Vagina (tissue), 2 donors: Measurements from ENCODE around the gene TCF23. TPM values are rescaled to one million over a fixed set of nuclear protein-coding genes. Genes with fewer than 3 reads are reported as not detected.

Source experiments
- DNase-seq, 2 donors: peaks; one replicate each; pipeline ENCODE4 v3.0.0-alpha.2; 2017; ENCODE audit errors: extremely low spot score in 2 of 2
- H3K27ac ChIP-seq: fragments of 200-600 bp; sonication (generic); one replicate; pipeline ENCODE4 v1.5.1; 2019
- H3K27me3 ChIP-seq: fragments of 200-600 bp; sonication (generic); one replicate; pipeline ENCODE4 v1.5.1; 2019
- H3K36me3 ChIP-seq, 2 donors: fragments of 200-600 bp; sonication (generic); one replicate each; pipeline ENCODE4 v1.5.1; 2017 to 2019
- H3K4me1 ChIP-seq: fragments of 200-600 bp; sonication (generic); one replicate; pipeline ENCODE4 v1.5.1; 2019
- H3K4me3 ChIP-seq, 2 donors: fragments of 200-600 bp; sonication (generic); 1 replicate in 1 of 2; 2 replicates in 1 of 2; pipeline ENCODE4 v1.5.1; 2016 to 2019
- H3K9me3 ChIP-seq: fragments of 200-600 bp; sonication (generic); one replicate; pipeline ENCODE4 v1.5.1; 2019
- POLR2A ChIP-seq, 2 donors: fragments of 450-650 bp; IDR thresholded peaks; one replicate each; pipeline ENCODE4 v1.6.1; 2017; ENCODE audit warnings: antibody characterized with exemption in 2 of 2, mild to moderate bottlenecking in 2 of 2, moderate library complexity in 2 of 2
- POLR2AphosphoS5 ChIP-seq, 2 donors: sonication (generic); formaldehyde crosslinking; IDR thresholded peaks; one replicate each; pipeline ENCODE4 v1.9.0; 2017; ENCODE audit warnings: antibody characterized with exemption in 2 of 2, mild to moderate bottlenecking in 2 of 2, low read depth in 1 of 2; ENCODE audit not compliant: insufficient read depth in 1 of 2
- intact Hi-C: fragments of 100-400 bp; cut with DNase I; formaldehyde crosslinking; loops from one replicate; pipeline ENCODE4 v1.15.1; 2023
- total RNA-seq: library from RNA; depleted of rRNA; stranded (reverse); fragments of >200 nt; gene quantifications from one replicate; pipeline ENCODE4 v1.2.3, GENCODE V29; 2016
- TF ChIP-seq, protein P1 (sequence below), 3 experiments: fragments of 450-650 bp in 2 of 3; fragments of 200-600 bp in 1 of 3; sonication (generic) in 1 of 3; IDR thresholded peaks; one replicate each; pipeline ENCODE4 v1.5.1; 2017 to 2019; ENCODE audit warnings: antibody characterized with exemption in 3 of 3, mild to moderate bottlenecking in 2 of 3, moderate library complexity in 2 of 3

TCF23 gene
- total RNA-seq, 1 donor from 2014 or later: 7.4 TPM

DNA sequence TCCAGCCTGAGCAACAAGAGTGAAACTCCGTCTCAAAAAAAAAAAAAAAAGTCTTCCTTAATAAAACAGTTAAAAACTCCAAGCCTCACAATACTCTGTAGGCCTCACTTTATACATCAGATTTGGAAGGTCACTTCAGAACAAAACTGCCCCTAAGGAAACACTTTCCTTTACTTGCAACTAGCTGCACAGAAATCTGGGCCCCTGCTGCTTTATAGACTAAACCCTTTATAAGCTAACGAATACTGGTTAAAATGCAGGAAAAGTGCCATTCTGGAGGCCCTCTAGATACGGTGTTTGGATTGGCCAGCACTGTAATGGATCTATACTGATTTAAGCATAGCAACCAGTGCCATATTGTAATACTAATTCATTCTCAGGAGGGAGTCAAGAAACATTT lies 23.7 kb upstream of the TCF23 start:
- no peaks in the 10 kb centered on the region for H3K4me1 ChIP-seq
- intact Hi-C loops: no loop called here
- TF ChIP-seq, protein P1, sequence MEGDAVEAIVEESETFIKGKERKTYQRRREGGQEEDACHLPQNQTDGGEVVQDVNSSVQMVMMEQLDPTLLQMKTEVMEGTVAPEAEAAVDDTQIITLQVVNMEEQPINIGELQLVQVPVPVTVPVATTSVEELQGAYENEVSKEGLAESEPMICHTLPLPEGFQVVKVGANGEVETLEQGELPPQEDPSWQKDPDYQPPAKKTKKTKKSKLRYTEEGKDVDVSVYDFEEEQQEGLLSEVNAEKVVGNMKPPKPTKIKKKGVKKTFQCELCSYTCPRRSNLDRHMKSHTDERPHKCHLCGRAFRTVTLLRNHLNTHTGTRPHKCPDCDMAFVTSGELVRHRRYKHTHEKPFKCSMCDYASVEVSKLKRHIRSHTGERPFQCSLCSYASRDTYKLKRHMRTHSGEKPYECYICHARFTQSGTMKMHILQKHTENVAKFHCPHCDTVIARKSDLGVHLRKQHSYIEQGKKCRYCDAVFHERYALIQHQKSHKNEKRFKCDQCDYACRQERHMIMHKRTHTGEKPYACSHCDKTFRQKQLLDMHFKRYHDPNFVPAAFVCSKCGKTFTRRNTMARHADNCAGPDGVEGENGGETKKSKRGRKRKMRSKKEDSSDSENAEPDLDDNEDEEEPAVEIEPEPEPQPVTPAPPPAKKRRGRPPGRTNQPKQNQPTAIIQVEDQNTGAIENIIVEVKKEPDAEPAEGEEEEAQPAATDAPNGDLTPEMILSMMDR (IDR thresholded peaks at IDR 0.05): no peak
- TF ChIP-seq POLR2AphosphoS5 (IDR thresholded peaks at IDR 0.05; ENCODE audit: insufficient read depth in 1 of 2, low read depth in 1 of 2) (no peak), POLR2A (IDR thresholded peaks at IDR 0.05) (no peak)
- peaks cover 0 to 3% of the 10 kb centered on the region in 2 donors for H3K36me3 ChIP-seq
- DNase-seq: no peak
- H3K27me3 ChIP-seq: no peaks in the 10 kb centered on the region
- H3K27ac ChIP-seq: no peak overlapping the region
- H3K4me3 ChIP-seq: no peak overlapping the region
- H3K9me3 ChIP-seq: no peaks in the 10 kb centered on the region

- intact Hi-C loops: no loop called here
- Histone ChIP-seq H3K4me1 (no peaks in the 10 kb centered on the region), H3K36me3 (peaks cover 0 to 13% of the 10 kb centered on the region in 2 donors), H3K27ac (no peak overlapping the region), H3K27me3 (no peaks in the 10 kb centered on the region), H3K4me3 (no peak overlapping the region), H3K9me3 (no peaks in the 10 kb centered on the region)
- TF ChIP-seq POLR2AphosphoS5 (IDR thresholded peaks at IDR 0.05; ENCODE audit: insufficient read depth in 1 of 2, low read depth in 1 of 2): no peak
- TF ChIP-seq, protein P1 (IDR thresholded peaks at IDR 0.05): no peak
- TF ChIP-seq POLR2A (IDR thresholded peaks at IDR 0.05): no peak
- DNase-seq: no peak
Observed at GRCh38 chr2:27126252-27126710, 22.5 kb upstream of the TCF23 start.

DNA sequence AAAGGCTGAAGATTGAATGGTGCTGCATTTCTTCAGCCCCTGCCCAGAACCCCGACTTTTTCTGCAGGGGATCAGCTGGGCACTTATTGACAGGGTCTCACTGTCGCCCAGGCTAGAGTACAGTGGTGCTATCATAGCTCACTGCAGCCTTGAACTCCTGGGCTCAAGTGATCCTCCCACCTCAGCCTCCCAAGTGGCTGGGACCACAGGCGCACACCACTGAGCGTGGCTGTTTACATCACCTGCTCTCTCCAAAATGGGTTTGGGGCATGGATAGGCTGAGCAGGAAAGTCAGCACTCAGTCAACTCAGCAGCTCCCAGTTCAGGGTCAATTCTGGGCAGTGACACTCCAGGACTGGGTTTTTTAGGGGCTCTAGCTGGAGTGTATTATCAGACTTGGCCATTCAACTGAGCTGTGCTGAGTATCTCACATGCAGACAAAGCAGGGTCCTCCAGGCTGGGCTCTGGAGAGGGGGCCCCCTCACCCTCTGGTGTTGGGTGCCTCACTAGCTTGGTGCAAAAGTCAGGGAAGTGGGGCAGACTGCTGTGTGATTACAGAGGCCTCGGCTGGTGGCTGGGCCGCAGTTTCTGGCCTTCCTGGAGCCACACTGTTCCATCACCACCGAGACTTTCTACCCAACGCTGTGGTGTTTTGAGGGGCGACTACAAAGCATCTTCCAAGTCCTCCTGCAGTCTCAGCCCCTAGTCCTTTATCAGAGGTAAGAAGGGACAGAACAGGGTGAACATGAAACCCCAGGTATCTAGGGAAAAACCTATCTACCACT lies 20.7 kb upstream of the TCF23 start:
- intact Hi-C loops: no loop called here
- TF ChIP-seq POLR2A (IDR thresholded peaks at IDR 0.05) (no peak), POLR2AphosphoS5 (IDR thresholded peaks at IDR 0.05; ENCODE audit: insufficient read depth in 1 of 2, low read depth in 1 of 2) (no peak)
- TF ChIP-seq, protein P1 (IDR thresholded peaks at IDR 0.05): no peak
- Histone ChIP-seq H3K4me1 (peaks cover 11% of the 10 kb centered on the region), H3K4me3 (no peak overlapping the region), H3K36me3 (peaks cover 0 to 24% of the 10 kb centered on the region in 2 donors), H3K9me3 (no peaks in the 10 kb centered on the region), H3K27ac (no peak overlapping the region), H3K27me3 (no peaks in the 10 kb centered on the region)
- no peak for DNase-seq

- intact Hi-C loops: no loop called here
- TF ChIP-seq, protein P1 (IDR thresholded peaks at IDR 0.05): no peak
- TF ChIP-seq POLR2A (IDR thresholded peaks at IDR 0.05) (no peak), POLR2AphosphoS5 (IDR thresholded peaks at IDR 0.05; ENCODE audit: insufficient read depth in 1 of 2, low read depth in 1 of 2) (no peak)
- Histone ChIP-seq H3K4me1 (peaks cover 19% of the 10 kb centered on the region), H3K4me3 (no peak overlapping the region), H3K27me3 (no peaks in the 10 kb centered on the region), H3K9me3 (no peaks in the 10 kb centered on the region), H3K27ac (no peak overlapping the region), H3K36me3 (peaks cover 0 to 24% of the 10 kb centered on the region in 2 donors)
- no peak for DNase-seq
Observed at GRCh38 chr2:27128668-27129571, 19.9 kb upstream of the TCF23 start.
